Vagina (tissue), 2 donors: ENCODE data around the gene FLNB. TPM values are rescaled to one million over a fixed set of nuclear protein-coding genes. Genes with fewer than 3 reads are reported as not detected.

ENCODE experiments used
- DNase-seq, 2 donors: peaks; one replicate each; pipeline ENCODE4 v3.0.0-alpha.2; 2017; ENCODE audit errors: extremely low spot score in 2 of 2
- H3K27ac ChIP-seq: fragments of 200-600 bp; sonication (generic); one replicate; pipeline ENCODE4 v1.5.1; 2019
- H3K27me3 ChIP-seq: fragments of 200-600 bp; sonication (generic); one replicate; pipeline ENCODE4 v1.5.1; 2019
- H3K36me3 ChIP-seq, 2 donors: fragments of 200-600 bp; sonication (generic); one replicate each; pipeline ENCODE4 v1.5.1; 2017 to 2019
- H3K4me1 ChIP-seq: fragments of 200-600 bp; sonication (generic); one replicate; pipeline ENCODE4 v1.5.1; 2019
- H3K4me3 ChIP-seq, 2 donors: fragments of 200-600 bp; sonication (generic); 1 replicate in 1 of 2; 2 replicates in 1 of 2; pipeline ENCODE4 v1.5.1; 2016 to 2019
- H3K9me3 ChIP-seq: fragments of 200-600 bp; sonication (generic); one replicate; pipeline ENCODE4 v1.5.1; 2019
- POLR2A ChIP-seq, 2 donors: fragments of 450-650 bp; IDR thresholded peaks; one replicate each; pipeline ENCODE4 v1.6.1; 2017; ENCODE audit warnings: antibody characterized with exemption in 2 of 2, mild to moderate bottlenecking in 2 of 2, moderate library complexity in 2 of 2
- POLR2AphosphoS5 ChIP-seq, 2 donors: sonication (generic); formaldehyde crosslinking; IDR thresholded peaks; one replicate each; pipeline ENCODE4 v1.9.0; 2017; ENCODE audit warnings: antibody characterized with exemption in 2 of 2, mild to moderate bottlenecking in 2 of 2, low read depth in 1 of 2; ENCODE audit not compliant: insufficient read depth in 1 of 2
- intact Hi-C: fragments of 100-400 bp; cut with DNase I; formaldehyde crosslinking; loops from one replicate; pipeline ENCODE4 v1.15.1; 2023
- total RNA-seq: library from RNA; depleted of rRNA; stranded (reverse); fragments of >200 nt; gene quantifications from one replicate; pipeline ENCODE4 v1.2.3, GENCODE V29; 2016
- TF ChIP-seq, protein P1 (sequence below), 3 experiments: fragments of 450-650 bp in 2 of 3; fragments of 200-600 bp in 1 of 3; sonication (generic) in 1 of 3; IDR thresholded peaks; one replicate each; pipeline ENCODE4 v1.5.1; 2017 to 2019; ENCODE audit warnings: antibody characterized with exemption in 3 of 3, mild to moderate bottlenecking in 2 of 3, moderate library complexity in 2 of 3

The FLNB gene
- total RNA-seq, 1 donor from 2014 or later = 147 TPM

GRCh38 chr3:58119186-58119585, 111.0 kb downstream of the FLNB start:
- no peaks in the 10 kb centered on the region for H3K27me3 ChIP-seq
- no peaks in the 10 kb centered on the region for H3K9me3 ChIP-seq
- intact Hi-C loops = no loop called here
- no peak for DNase-seq
- H3K27ac ChIP-seq = no peak overlapping the region
- TF ChIP-seq, protein P1, sequence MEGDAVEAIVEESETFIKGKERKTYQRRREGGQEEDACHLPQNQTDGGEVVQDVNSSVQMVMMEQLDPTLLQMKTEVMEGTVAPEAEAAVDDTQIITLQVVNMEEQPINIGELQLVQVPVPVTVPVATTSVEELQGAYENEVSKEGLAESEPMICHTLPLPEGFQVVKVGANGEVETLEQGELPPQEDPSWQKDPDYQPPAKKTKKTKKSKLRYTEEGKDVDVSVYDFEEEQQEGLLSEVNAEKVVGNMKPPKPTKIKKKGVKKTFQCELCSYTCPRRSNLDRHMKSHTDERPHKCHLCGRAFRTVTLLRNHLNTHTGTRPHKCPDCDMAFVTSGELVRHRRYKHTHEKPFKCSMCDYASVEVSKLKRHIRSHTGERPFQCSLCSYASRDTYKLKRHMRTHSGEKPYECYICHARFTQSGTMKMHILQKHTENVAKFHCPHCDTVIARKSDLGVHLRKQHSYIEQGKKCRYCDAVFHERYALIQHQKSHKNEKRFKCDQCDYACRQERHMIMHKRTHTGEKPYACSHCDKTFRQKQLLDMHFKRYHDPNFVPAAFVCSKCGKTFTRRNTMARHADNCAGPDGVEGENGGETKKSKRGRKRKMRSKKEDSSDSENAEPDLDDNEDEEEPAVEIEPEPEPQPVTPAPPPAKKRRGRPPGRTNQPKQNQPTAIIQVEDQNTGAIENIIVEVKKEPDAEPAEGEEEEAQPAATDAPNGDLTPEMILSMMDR (IDR thresholded peaks at IDR 0.05) = no peak
- no peak for TF ChIP-seq POLR2AphosphoS5 (IDR thresholded peaks at IDR 0.05; ENCODE audit: insufficient read depth in 1 of 2, low read depth in 1 of 2)
- TF ChIP-seq POLR2A (IDR thresholded peaks at IDR 0.05) = no peak
- no peak overlapping the region for H3K4me3 ChIP-seq
- H3K4me1 ChIP-seq = peaks cover 26% of the 10 kb centered on the region
- peaks cover 0 to 53% of the 10 kb centered on the region in 2 donors for H3K36me3 ChIP-seq

- no peak for DNase-seq
- TF ChIP-seq POLR2A (IDR thresholded peaks at IDR 0.05) (no peak), POLR2AphosphoS5 (IDR thresholded peaks at IDR 0.05; ENCODE audit: insufficient read depth in 1 of 2, low read depth in 1 of 2) (peak in 1 of 2 donors; percentile 33)
- TF ChIP-seq, protein P1 (IDR thresholded peaks at IDR 0.05) = no peak
- Histone ChIP-seq H3K4me3 (no peak overlapping the region), H3K27ac (no peak overlapping the region), H3K36me3 (peaks cover 0 to 63% of the 10 kb centered on the region in 2 donors), H3K4me1 (peaks cover 26% of the 10 kb centered on the region), H3K9me3 (no peaks in the 10 kb centered on the region), H3K27me3 (no peaks in the 10 kb centered on the region)
- intact Hi-C loops = no loop called here
These were observed 112.0 kb downstream of the FLNB start for GRCh38 chr3:58120075-58120812.

DNA sequence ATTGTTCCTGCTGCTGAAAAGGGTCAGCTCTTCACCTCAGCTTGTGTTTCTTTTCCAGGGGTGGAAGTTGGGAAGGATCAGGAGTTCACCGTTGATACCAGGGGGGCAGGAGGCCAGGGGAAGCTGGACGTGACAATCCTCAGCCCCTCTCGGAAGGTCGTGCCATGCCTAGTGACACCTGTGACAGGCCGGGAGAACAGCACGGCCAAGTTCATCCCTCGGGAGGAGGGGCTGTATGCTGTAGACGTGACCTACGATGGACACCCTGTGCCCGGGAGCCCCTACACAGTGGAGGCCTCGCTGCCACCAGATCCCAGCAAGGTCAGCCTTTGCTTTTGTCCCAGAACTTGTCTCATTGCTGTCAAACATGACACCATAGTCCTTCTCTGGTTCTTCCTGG, 113.0 kb downstream of the FLNB start:
- TF ChIP-seq POLR2AphosphoS5 (IDR thresholded peaks at IDR 0.05; ENCODE audit: insufficient read depth in 1 of 2, low read depth in 1 of 2) = no peak
- TF ChIP-seq, protein P1 (IDR thresholded peaks at IDR 0.05) = no peak
- no peak for TF ChIP-seq POLR2A (IDR thresholded peaks at IDR 0.05)
- Histone ChIP-seq H3K4me1 (peaks cover 25% of the 10 kb centered on the region), H3K9me3 (no peaks in the 10 kb centered on the region), H3K36me3 (peaks cover 0 to 73% of the 10 kb centered on the region in 2 donors), H3K27ac (no peak overlapping the region), H3K27me3 (no peaks in the 10 kb centered on the region), H3K4me3 (no peak overlapping the region)
- intact Hi-C loops = no loop called here
- no peak for DNase-seq

DNA sequence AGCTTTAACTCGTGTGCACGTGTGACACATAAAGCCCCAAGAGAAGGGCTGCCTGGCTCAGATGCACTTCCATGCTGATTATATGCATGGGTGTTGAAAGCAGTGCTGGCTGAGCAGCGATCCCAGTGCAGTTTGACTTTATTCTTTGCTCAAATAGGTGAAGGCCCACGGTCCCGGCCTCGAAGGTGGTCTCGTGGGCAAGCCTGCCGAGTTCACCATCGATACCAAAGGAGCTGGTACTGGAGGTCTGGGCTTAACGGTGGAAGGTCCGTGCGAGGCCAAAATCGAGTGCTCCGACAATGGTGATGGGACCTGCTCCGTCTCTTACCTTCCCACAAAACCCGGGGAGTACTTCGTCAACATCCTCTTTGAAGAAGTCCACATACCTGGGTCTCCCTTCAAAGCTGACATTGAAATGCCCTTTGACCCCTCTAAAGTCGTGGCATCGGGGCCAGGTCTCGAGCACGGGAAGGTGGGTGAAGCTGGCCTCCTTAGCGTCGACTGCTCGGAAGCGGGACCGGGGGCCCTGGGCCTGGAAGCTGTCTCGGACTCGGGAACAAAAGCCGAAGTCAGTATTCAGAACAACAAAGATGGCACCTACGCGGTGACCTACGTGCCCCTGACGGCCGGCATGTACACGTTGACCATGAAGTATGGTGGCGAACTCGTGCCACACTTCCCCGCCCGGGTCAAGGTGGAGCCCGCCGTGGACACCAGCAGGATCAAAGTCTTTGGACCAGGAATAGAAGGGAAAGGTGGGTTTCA, 114.9 kb downstream of the FLNB start:
- TF ChIP-seq, protein P1 (IDR thresholded peaks at IDR 0.05) = no peak
- TF ChIP-seq POLR2A (IDR thresholded peaks at IDR 0.05) (no peak), POLR2AphosphoS5 (IDR thresholded peaks at IDR 0.05; ENCODE audit: insufficient read depth in 1 of 2, low read depth in 1 of 2) (no peak)
- intact Hi-C loops = no loop called here
- Histone ChIP-seq H3K4me1 (peaks cover 6% of the 10 kb centered on the region), H3K27me3 (no peaks in the 10 kb centered on the region), H3K4me3 (no peak overlapping the region), H3K36me3 (peaks cover 0 to 87% of the 10 kb centered on the region in 2 donors), H3K27ac (no peak overlapping the region), H3K9me3 (no peaks in the 10 kb centered on the region)
- DNase-seq = no peak
